Loucy (cell line): ENCODE measurements around the gene NAXE.

Experiments used
- EZH2phosphoT487 ChIP-seq: fragments of 200-600 bp; IDR thresholded peaks from 2 replicates; pipeline ENCODE4 v1.6.1; 2018; ENCODE audit warnings: antibody characterized with exemption, mild to moderate bottlenecking, moderate library complexity, borderline replicate concordance
- TF ChIP-seq, protein P1 (sequence below): fragments of 200-600 bp; sonication (generic); conservative IDR thresholded peaks from 2 replicates; pipeline ENCODE4 v1.5.1; 2014; ENCODE audit warnings: mild to moderate bottlenecking, antibody characterized with exemption, low read length

DNA sequence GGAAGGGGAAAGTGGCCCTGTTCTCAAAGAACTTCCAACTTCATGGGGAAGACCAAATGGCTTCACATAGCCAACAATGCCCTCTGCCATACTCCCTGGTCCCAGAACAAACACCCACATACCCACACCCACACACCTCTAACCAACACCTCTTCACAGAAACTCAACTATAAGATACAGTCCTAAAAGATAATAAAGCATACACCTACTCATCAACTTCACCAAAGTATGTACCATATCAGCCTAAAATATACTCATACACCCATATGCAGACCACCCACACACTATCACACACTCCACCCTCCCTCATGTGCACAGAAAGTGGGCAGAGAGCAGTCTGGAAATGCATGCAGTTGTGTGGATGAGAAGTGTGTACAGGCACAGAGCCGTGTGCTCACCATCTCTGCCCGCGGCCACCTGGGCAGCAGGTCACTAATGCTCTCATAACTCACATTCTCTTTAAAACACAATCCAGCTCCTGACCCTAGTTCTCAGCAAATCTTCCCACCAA is 46.9 kb upstream of the NAXE start:
- TF ChIP-seq EZH2phosphoT487: no peak
- TF ChIP-seq, protein P1, sequence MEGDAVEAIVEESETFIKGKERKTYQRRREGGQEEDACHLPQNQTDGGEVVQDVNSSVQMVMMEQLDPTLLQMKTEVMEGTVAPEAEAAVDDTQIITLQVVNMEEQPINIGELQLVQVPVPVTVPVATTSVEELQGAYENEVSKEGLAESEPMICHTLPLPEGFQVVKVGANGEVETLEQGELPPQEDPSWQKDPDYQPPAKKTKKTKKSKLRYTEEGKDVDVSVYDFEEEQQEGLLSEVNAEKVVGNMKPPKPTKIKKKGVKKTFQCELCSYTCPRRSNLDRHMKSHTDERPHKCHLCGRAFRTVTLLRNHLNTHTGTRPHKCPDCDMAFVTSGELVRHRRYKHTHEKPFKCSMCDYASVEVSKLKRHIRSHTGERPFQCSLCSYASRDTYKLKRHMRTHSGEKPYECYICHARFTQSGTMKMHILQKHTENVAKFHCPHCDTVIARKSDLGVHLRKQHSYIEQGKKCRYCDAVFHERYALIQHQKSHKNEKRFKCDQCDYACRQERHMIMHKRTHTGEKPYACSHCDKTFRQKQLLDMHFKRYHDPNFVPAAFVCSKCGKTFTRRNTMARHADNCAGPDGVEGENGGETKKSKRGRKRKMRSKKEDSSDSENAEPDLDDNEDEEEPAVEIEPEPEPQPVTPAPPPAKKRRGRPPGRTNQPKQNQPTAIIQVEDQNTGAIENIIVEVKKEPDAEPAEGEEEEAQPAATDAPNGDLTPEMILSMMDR: no peak
